Activated naive CD4-positive, alpha-beta T cell treated with anti-CD3 and anti-CD28 coated beads, Interleukin-2, amount 50 U/mL, for 24 hours (primary cell): ENCODE results near the gene MAP10.
"Not testable (repeated sequence)": the region's sequence is repeated elsewhere in the genome, so short reads cannot be mapped to it uniquely, and the experiment has no call there.

Experiments used
- H3K27ac Mint-ChIP-seq: one replicate; pipeline ENCODE4 v1.8.0; 2021; ENCODE audit warnings: mild to moderate bottlenecking, mixed read lengths
- H3K27me3 Mint-ChIP-seq: one replicate; pipeline ENCODE4 v1.8.0; 2021; ENCODE audit warnings: mixed read lengths
- H3K36me3 Mint-ChIP-seq: one replicate; pipeline ENCODE4 v1.8.0; 2021; ENCODE audit warnings: mixed read lengths
- H3K4me1 Mint-ChIP-seq: one replicate; pipeline ENCODE4 v1.8.0; 2021; ENCODE audit warnings: mixed read lengths
- H3K4me3 Mint-ChIP-seq: one replicate; pipeline ENCODE4 v1.8.0; 2021; ENCODE audit warnings: mild to moderate bottlenecking, mixed read lengths
- H3K9me3 Mint-ChIP-seq: one replicate; pipeline ENCODE4 v1.8.0; 2021; ENCODE audit warnings: mixed read lengths

The MAP10 gene

GRCh38 chr1:232805269-232806185, at the start of gene MAP10:
Gene MAP10, plus strand, starts transcription at chr1:232805416. Its CDS starts 34 bp downstream, at chr1:232805450.
- Mint-ChIP-seq H3K9me3 (peaks cover 7% of the 10 kb centered on the region), H3K27me3 (no peaks in the 10 kb centered on the region), H3K27ac (peak within 1 kb of the TSS; percentile 89), H3K4me3 (peak within 1 kb of the TSS; percentile 86), H3K4me1 (peaks cover 23% of the 10 kb centered on the region), H3K36me3 (no peaks in the 10 kb centered on the region)

- peaks cover 3% of the 10 kb centered on the region for H3K4me1 Mint-ChIP-seq
- no peak overlapping the region for H3K4me3 Mint-ChIP-seq
- H3K27me3 Mint-ChIP-seq: peaks cover 9% of the 10 kb centered on the region
- H3K9me3 Mint-ChIP-seq: peaks cover 12% of the 10 kb centered on the region
- H3K36me3 Mint-ChIP-seq: no peaks in the 10 kb centered on the region
- no peak overlapping the region for H3K27ac Mint-ChIP-seq
Observed at GRCh38 chr1:232764458-232765251, 40.6 kb upstream of the MAP10 start.

GRCh38 chr1:232765542-232765941, 39.7 kb upstream of the MAP10 start:
- H3K27me3 Mint-ChIP-seq: peaks cover 9% of the 10 kb centered on the region
- peaks cover 12% of the 10 kb centered on the region for H3K9me3 Mint-ChIP-seq
- no peak overlapping the region for H3K4me3 Mint-ChIP-seq
- H3K4me1 Mint-ChIP-seq: peaks cover 3% of the 10 kb centered on the region
- no peak overlapping the region for H3K27ac Mint-ChIP-seq
- no peaks in the 10 kb centered on the region for H3K36me3 Mint-ChIP-seq

- peaks cover 12% of the 10 kb centered on the region for H3K9me3 Mint-ChIP-seq
- H3K4me3 Mint-ChIP-seq: no peak overlapping the region
- H3K36me3 Mint-ChIP-seq: no peaks in the 10 kb centered on the region
- H3K4me1 Mint-ChIP-seq: peaks cover 3% of the 10 kb centered on the region
- peaks cover 9% of the 10 kb centered on the region for H3K27me3 Mint-ChIP-seq
- H3K27ac Mint-ChIP-seq: no peak overlapping the region
Observed at GRCh38 chr1:232766241-232766890, 38.9 kb upstream of the MAP10 start.

GRCh38 chr1:232766904-232767303, 38.3 kb upstream of the MAP10 start:
- H3K36me3 Mint-ChIP-seq: no peaks in the 10 kb centered on the region
- no peak overlapping the region for H3K27ac Mint-ChIP-seq
- peaks cover 7% of the 10 kb centered on the region for H3K27me3 Mint-ChIP-seq
- H3K4me1 Mint-ChIP-seq: peaks cover 3% of the 10 kb centered on the region
- no peak overlapping the region for H3K4me3 Mint-ChIP-seq
- H3K9me3 Mint-ChIP-seq: peaks cover 12% of the 10 kb centered on the region

GRCh38 chr1:232767305-232768074, 37.7 kb upstream of the MAP10 start:
- Mint-ChIP-seq H3K4me1 (peaks cover 3% of the 10 kb centered on the region), H3K4me3 (no peak overlapping the region), H3K27me3 (peaks cover 6% of the 10 kb centered on the region), H3K27ac (no peak overlapping the region), H3K36me3 (no peaks in the 10 kb centered on the region), H3K9me3 (peaks cover 12% of the 10 kb centered on the region)

- Mint-ChIP-seq H3K36me3 (no peaks in the 10 kb centered on the region), H3K9me3 (peaks cover under 1% of the 10 kb centered on the region), H3K27ac (no peak overlapping the region), H3K4me3 (no peak overlapping the region), H3K4me1 (peaks cover 3% of the 10 kb centered on the region), H3K27me3 (peaks cover 2% of the 10 kb centered on the region)
Observed at GRCh38 chr1:232768793-232769192, 36.4 kb upstream of the MAP10 start.

- H3K27ac Mint-ChIP-seq: no peak overlapping the region
- peaks cover 2% of the 10 kb centered on the region for H3K27me3 Mint-ChIP-seq
- H3K4me1 Mint-ChIP-seq: peaks cover 3% of the 10 kb centered on the region
- no peak overlapping the region for H3K4me3 Mint-ChIP-seq
- no peaks in the 10 kb centered on the region for H3K9me3 Mint-ChIP-seq
- no peaks in the 10 kb centered on the region for H3K36me3 Mint-ChIP-seq
Observed at GRCh38 chr1:232769733-232770132, 35.5 kb upstream of the MAP10 start.

GRCh38 chr1:232773752-232774151, 31.5 kb upstream of the MAP10 start:
- Mint-ChIP-seq H3K36me3 (no peaks in the 10 kb centered on the region), H3K4me3 (no peak overlapping the region), H3K27me3 (no peaks in the 10 kb centered on the region), H3K27ac (no peak overlapping the region), H3K9me3 (no peaks in the 10 kb centered on the region), H3K4me1 (no peaks in the 10 kb centered on the region)

- H3K36me3 Mint-ChIP-seq: no peaks in the 10 kb centered on the region
- H3K4me1 Mint-ChIP-seq: no peaks in the 10 kb centered on the region
- H3K27ac Mint-ChIP-seq: no peak overlapping the region
- H3K4me3 Mint-ChIP-seq: no peak overlapping the region
- H3K27me3 Mint-ChIP-seq: no peaks in the 10 kb centered on the region
- H3K9me3 Mint-ChIP-seq: no peaks in the 10 kb centered on the region
Observed at GRCh38 chr1:232776526-232777106, 28.6 kb upstream of the MAP10 start.

GRCh38 chr1:232780354-232780753, 24.9 kb upstream of the MAP10 start:
- no peaks in the 10 kb centered on the region for H3K27me3 Mint-ChIP-seq
- no peak overlapping the region for H3K4me3 Mint-ChIP-seq
- H3K27ac Mint-ChIP-seq: no peak overlapping the region
- no peaks in the 10 kb centered on the region for H3K4me1 Mint-ChIP-seq
- H3K9me3 Mint-ChIP-seq: no peaks in the 10 kb centered on the region
- no peaks in the 10 kb centered on the region for H3K36me3 Mint-ChIP-seq

GRCh38 chr1:232784794-232785193, 20.4 kb upstream of the MAP10 start:
- no peaks in the 10 kb centered on the region for H3K9me3 Mint-ChIP-seq
- H3K36me3 Mint-ChIP-seq: no peaks in the 10 kb centered on the region
- peaks cover 7% of the 10 kb centered on the region for H3K4me1 Mint-ChIP-seq
- no peaks in the 10 kb centered on the region for H3K27me3 Mint-ChIP-seq
- no peak overlapping the region for H3K4me3 Mint-ChIP-seq
- H3K27ac Mint-ChIP-seq: no peak overlapping the region

GRCh38 chr1:232785630-232786029, 19.6 kb upstream of the MAP10 start:
- not testable (repeated sequence) for H3K4me1 Mint-ChIP-seq, H3K27me3 Mint-ChIP-seq, H3K9me3 Mint-ChIP-seq, H3K4me3 Mint-ChIP-seq, H3K36me3 Mint-ChIP-seq, H3K27ac Mint-ChIP-seq

- H3K27me3 Mint-ChIP-seq: no peaks in the 10 kb centered on the region
- no peak overlapping the region for H3K4me3 Mint-ChIP-seq
- no peak overlapping the region for H3K27ac Mint-ChIP-seq
- H3K4me1 Mint-ChIP-seq: peaks cover 7% of the 10 kb centered on the region
- no peaks in the 10 kb centered on the region for H3K36me3 Mint-ChIP-seq
- H3K9me3 Mint-ChIP-seq: no peaks in the 10 kb centered on the region
Observed at GRCh38 chr1:232786845-232787455, 18.3 kb upstream of the MAP10 start.
